Loucy (cell line): Measurements from ENCODE around the gene TTC12.

Experiments used
- CTCF ChIP-seq: fragments of 200-600 bp; sonication (generic); conservative IDR thresholded peaks from 2 replicates; pipeline ENCODE4 v1.5.1; 2014; ENCODE audit warnings: mild to moderate bottlenecking, antibody characterized with exemption, low read length
- EZH2phosphoT487 ChIP-seq: fragments of 200-600 bp; IDR thresholded peaks from 2 replicates; pipeline ENCODE4 v1.6.1; 2018; ENCODE audit warnings: antibody characterized with exemption, mild to moderate bottlenecking, moderate library complexity, borderline replicate concordance

GRCh38 chr11:113296447-113297205 is 17.8 kb upstream of the TTC12 start:
- TF ChIP-seq CTCF (no peak), EZH2phosphoT487 (no peak)
